HCT116 (cell line): Measurements from ENCODE around the gene TUBB1. TPM values are rescaled to one million over a fixed set of nuclear protein-coding genes. Genes with fewer than 3 reads are reported as not detected.

Experiments
- ATAC-seq: fragments of 200-7000 bp; cut with Tn5 transposase; 2 replicates; pipeline ENCODE4 v1.9.1; 2020; ENCODE audit warnings: mild to moderate bottlenecking, moderate library complexity
- BruUV-seq: library from RNA; stranded (reverse); fragments of 400-500 nt; replicated peaks from 2 replicates; lab custom pipeline; 2021; lab: Mats Ljungman, UMichigan
- CTCF ChIA-PET: fragments of 300-600 bp; sonication (Branson Sonifier 250); formaldehyde crosslinking; loops from one replicate; lab custom pipeline; 2021; ENCODE audit warnings: antibody characterized with exemption; lab: Charles Lee
- POLR2A ChIA-PET: fragments of 300-600, 350-600 bp; sonication (Branson Sonifier 250); formaldehyde crosslinking; loops from one replicate; lab custom pipeline; 2021; ENCODE audit warnings: antibody characterized with exemption; lab: Charles Lee
- RAD21 ChIA-PET, 2 experiments: fragments of 300-600 bp; sonication (Branson Sonifier 250); formaldehyde crosslinking; loops; one replicate each; lab custom pipeline; 2023; ENCODE audit warnings: low total read pairs in 2 of 2; ENCODE audit not compliant: uncharacterized antibody in 2 of 2, unreplicated experiment in 2 of 2, low non-redundant PET in 1 of 2; lab: Charles Lee
- DNase-seq: peaks from one replicate; pipeline ENCODE4 v3.0.0-alpha.2; 2010; ENCODE audit warnings: low read depth, low spot score
- H2AFZ ChIP-seq: fragments of 200-600 bp; shearing (Covaris generic), sonication (generic); 2 replicates; pipeline ENCODE4 v1.6.1; 2017; ENCODE audit warnings: low read depth, mixed run types, mixed read lengths, antibody characterized with exemption, low read length; ENCODE audit not compliant: poor library complexity, severe bottlenecking
- H3K27ac ChIP-seq: 2 replicates; pipeline ENCODE4 v1.5.1; 2012; ENCODE audit warnings: low read depth, low read length
- H3K27me3 ChIP-seq: fragments of 200-600 bp; sonication (generic); 2 replicates; pipeline ENCODE4 v1.6.1; 2016; ENCODE audit warnings: mixed run types, low read length, mixed read lengths; ENCODE audit not compliant: insufficient read depth
- H3K36me3 ChIP-seq, 2 experiments: fragments of 200-500 bp in 1 of 2; fragments of 200-600 bp in 1 of 2; sonication (Bioruptor generic) in 1 of 2; sonication (generic) in 1 of 2; 2 replicates each; pipeline versions ENCODE4 v1.5.1 to v1.6.1; 2014 to 2016; ENCODE audit warnings: low read length in 2 of 2, inconsistent platforms in 1 of 2, mixed read lengths in 1 of 2, mixed run types in 1 of 2; ENCODE audit not compliant: insufficient read depth in 2 of 2, control insufficient read depth in 1 of 2
- H3K4me1 ChIP-seq, 2 experiments: fragments of 200-600 bp in 1 of 2; sonication (generic) in 1 of 2; 2 replicates each; pipeline versions ENCODE4 v1.5.1 to v1.6.1; 2012 to 2017; ENCODE audit warnings: low read length in 2 of 2, inconsistent platforms in 1 of 2, mild to moderate bottlenecking in 1 of 2, mixed read lengths in 1 of 2, mixed run types in 1 of 2, moderate library complexity in 1 of 2; ENCODE audit not compliant: insufficient read depth in 2 of 2, control insufficient read depth in 1 of 2
- H3K4me2 ChIP-seq: fragments of 200-600 bp; sonication (generic); 2 replicates; pipeline ENCODE4 v1.6.1; 2017; ENCODE audit warnings: mixed run types, low read length, mixed read lengths
- H3K4me3 ChIP-seq, 2 experiments: fragments of 200-600 bp in 1 of 2; sonication (generic) in 1 of 2; replicated peaks in 1 of 2; 2 replicates each; pipeline ENCODE4 v1.5.1; 2011 to 2016; ENCODE audit warnings: low read length in 2 of 2, control low read depth in 1 of 2, low read depth in 1 of 2, mild to moderate bottlenecking in 1 of 2, mixed read lengths in 1 of 2, mixed run types in 1 of 2
- H3K79me2 ChIP-seq: fragments of 200-600 bp; sonication (generic); 2 replicates; pipeline ENCODE4 v1.6.1; 2017; ENCODE audit warnings: mild to moderate bottlenecking, mixed run types, low read length, moderate library complexity, mixed read lengths; ENCODE audit not compliant: insufficient read depth
- H3K9ac ChIP-seq: fragments of 200-600 bp; sonication (generic); 2 replicates; pipeline ENCODE4 v1.6.1; 2016; ENCODE audit warnings: low read length, mixed read lengths
- H3K9me2 ChIP-seq: fragments of 200-600 bp; sonication (generic), shearing (Covaris generic); 2 replicates; pipeline ENCODE4 v1.6.1; 2017; ENCODE audit warnings: mixed run types, mild to moderate bottlenecking, moderate library complexity; ENCODE audit not compliant: insufficient read depth
- H3K9me3 ChIP-seq, 2 experiments: fragments of 200-500 bp in 1 of 2; fragments of 200-600 bp in 1 of 2; sonication (Bioruptor generic) in 1 of 2; sonication (generic) in 1 of 2; 2 replicates each; pipeline ENCODE4 v1.6.1; 2014 to 2017; ENCODE audit warnings: low read length in 2 of 2, mixed read lengths in 2 of 2, inconsistent platforms in 1 of 2, low read depth in 1 of 2, mild to moderate bottlenecking in 1 of 2, mixed run types in 1 of 2, moderate library complexity in 1 of 2; ENCODE audit not compliant: control insufficient read depth in 1 of 2, insufficient read depth in 1 of 2
- H4K20me1 ChIP-seq: fragments of 200-600 bp; sonication (generic), shearing (Covaris generic); 2 replicates; pipeline ENCODE4 v1.6.1; 2017; ENCODE audit warnings: mixed run types, mild to moderate bottlenecking, moderate library complexity; ENCODE audit not compliant: insufficient read depth
- EGR1 ChIP-seq: IDR thresholded peaks from 2 replicates; pipeline ENCODE4 v1.6.1; 2012; ENCODE audit warnings: low read depth
- EZH2 ChIP-seq: fragments of 200-600 bp; sonication (generic); IDR thresholded peaks from 2 replicates; pipeline ENCODE4 v1.6.1; 2017; ENCODE audit warnings: antibody characterized with exemption, mixed run types
- EZH2phosphoT487 ChIP-seq: fragments of 200-600 bp; IDR thresholded peaks from 2 replicates; pipeline ENCODE4 v1.6.1; 2018; ENCODE audit warnings: antibody characterized with exemption, borderline replicate concordance
- FOSL1 ChIP-seq: IDR thresholded peaks from 2 replicates; pipeline ENCODE4 v1.6.1; 2012; ENCODE audit warnings: low read depth
- POLR2AphosphoS5 ChIP-seq: IDR thresholded peaks from 2 replicates; pipeline ENCODE4 v1.6.1; 2011; ENCODE audit warnings: mild to moderate bottlenecking, low read depth, low read length, moderate library complexity
- RAD21 ChIP-seq: IDR thresholded peaks from 2 replicates; pipeline ENCODE4 v1.6.1; 2012; ENCODE audit warnings: low read depth, mild to moderate bottlenecking
- SRF ChIP-seq: IDR thresholded peaks from 2 replicates; pipeline ENCODE4 v1.6.1; 2012; ENCODE audit warnings: low read depth
- intact Hi-C: fragments of 100-400 bp; cut with micrococcal nuclease; formaldehyde crosslinking; loops from 2 replicates; pipeline ENCODE4 v1.10.0; 2022
- total RNA-seq: library from RNA; stranded (reverse); gene quantifications from one replicate; pipeline ENCODE4 v1.2.1, GENCODE V29; 2021; ENCODE audit not compliant: unreplicated experiment
- TF ChIP-seq, protein P1 (sequence below), 3 experiments: fragments of 200-600 bp in 1 of 3; sonication (generic) in 1 of 3; IDR thresholded peaks in 2 of 3; conservative IDR thresholded peaks in 1 of 3; 2 replicates each; pipeline ENCODE4 v1.5.1; 2012 to 2017; ENCODE audit warnings: low read depth in 2 of 3, low read length in 2 of 3, antibody characterized with exemption in 1 of 3, borderline replicate concordance in 1 of 3, control low read depth in 1 of 3, mild to moderate bottlenecking in 1 of 3, mixed read lengths in 1 of 3, mixed run types in 1 of 3, moderate library complexity in 1 of 3; ENCODE audit not compliant: insufficient read depth in 1 of 3
- TF ChIP-seq, protein P2 (sequence below): IDR thresholded peaks from 2 replicates; pipeline ENCODE4 v1.6.1; 2012; ENCODE audit warnings: low read depth

Gene TUBB1
- total RNA-seq, 1 experiment from 2014 or later: not detected

DNA sequence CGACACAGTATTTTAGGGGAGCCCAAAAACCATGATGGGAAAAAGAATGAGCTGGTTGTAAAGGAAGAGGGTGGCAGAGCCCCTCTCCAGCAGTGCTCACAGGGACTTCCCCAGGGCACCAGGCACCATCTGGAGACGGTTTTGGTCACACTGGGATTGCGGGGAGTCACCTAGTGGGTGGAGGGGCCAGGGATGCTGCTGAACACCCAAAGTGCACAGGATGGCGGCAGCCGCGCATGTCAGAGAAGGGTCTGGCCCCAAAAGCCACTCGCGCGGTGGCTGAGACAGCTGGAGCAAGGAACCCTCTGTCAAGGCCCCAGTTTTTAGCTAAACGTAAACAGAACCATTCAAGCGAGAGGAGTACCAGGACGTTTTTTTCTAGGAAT, 23.0 kb upstream of the TUBB1 start:
- ATAC-seq (no peak), DNase-seq (no peak)
- TF ChIP-seq POLR2AphosphoS5: no peak
- TF ChIP-seq, protein P1, sequence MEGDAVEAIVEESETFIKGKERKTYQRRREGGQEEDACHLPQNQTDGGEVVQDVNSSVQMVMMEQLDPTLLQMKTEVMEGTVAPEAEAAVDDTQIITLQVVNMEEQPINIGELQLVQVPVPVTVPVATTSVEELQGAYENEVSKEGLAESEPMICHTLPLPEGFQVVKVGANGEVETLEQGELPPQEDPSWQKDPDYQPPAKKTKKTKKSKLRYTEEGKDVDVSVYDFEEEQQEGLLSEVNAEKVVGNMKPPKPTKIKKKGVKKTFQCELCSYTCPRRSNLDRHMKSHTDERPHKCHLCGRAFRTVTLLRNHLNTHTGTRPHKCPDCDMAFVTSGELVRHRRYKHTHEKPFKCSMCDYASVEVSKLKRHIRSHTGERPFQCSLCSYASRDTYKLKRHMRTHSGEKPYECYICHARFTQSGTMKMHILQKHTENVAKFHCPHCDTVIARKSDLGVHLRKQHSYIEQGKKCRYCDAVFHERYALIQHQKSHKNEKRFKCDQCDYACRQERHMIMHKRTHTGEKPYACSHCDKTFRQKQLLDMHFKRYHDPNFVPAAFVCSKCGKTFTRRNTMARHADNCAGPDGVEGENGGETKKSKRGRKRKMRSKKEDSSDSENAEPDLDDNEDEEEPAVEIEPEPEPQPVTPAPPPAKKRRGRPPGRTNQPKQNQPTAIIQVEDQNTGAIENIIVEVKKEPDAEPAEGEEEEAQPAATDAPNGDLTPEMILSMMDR (IDR thresholded peaks at IDR 0.05 in 2 of 3, conservative IDR thresholded peaks at IDR 0.05 in 1 of 3; ENCODE audit: borderline replicate concordance in 1 of 3, insufficient read depth in 1 of 3, low read depth in 2 of 3, low read length in 2 of 3): no peak
- no peak for TF ChIP-seq EZH2
- TF ChIP-seq FOSL1: no peak
- no peak for TF ChIP-seq EGR1
- TF ChIP-seq, protein P2, sequence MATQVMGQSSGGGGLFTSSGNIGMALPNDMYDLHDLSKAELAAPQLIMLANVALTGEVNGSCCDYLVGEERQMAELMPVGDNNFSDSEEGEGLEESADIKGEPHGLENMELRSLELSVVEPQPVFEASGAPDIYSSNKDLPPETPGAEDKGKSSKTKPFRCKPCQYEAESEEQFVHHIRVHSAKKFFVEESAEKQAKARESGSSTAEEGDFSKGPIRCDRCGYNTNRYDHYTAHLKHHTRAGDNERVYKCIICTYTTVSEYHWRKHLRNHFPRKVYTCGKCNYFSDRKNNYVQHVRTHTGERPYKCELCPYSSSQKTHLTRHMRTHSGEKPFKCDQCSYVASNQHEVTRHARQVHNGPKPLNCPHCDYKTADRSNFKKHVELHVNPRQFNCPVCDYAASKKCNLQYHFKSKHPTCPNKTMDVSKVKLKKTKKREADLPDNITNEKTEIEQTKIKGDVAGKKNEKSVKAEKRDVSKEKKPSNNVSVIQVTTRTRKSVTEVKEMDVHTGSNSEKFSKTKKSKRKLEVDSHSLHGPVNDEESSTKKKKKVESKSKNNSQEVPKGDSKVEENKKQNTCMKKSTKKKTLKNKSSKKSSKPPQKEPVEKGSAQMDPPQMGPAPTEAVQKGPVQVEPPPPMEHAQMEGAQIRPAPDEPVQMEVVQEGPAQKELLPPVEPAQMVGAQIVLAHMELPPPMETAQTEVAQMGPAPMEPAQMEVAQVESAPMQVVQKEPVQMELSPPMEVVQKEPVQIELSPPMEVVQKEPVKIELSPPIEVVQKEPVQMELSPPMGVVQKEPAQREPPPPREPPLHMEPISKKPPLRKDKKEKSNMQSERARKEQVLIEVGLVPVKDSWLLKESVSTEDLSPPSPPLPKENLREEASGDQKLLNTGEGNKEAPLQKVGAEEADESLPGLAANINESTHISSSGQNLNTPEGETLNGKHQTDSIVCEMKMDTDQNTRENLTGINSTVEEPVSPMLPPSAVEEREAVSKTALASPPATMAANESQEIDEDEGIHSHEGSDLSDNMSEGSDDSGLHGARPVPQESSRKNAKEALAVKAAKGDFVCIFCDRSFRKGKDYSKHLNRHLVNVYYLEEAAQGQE: no peak
- TF ChIP-seq EZH2phosphoT487: no peak
- TF ChIP-seq SRF: no peak
- TF ChIP-seq RAD21: no peak
- Histone ChIP-seq H3K27me3 (no peaks in the 10 kb centered on the region), H3K27ac (no peak overlapping the region), H3K9me3 (no peaks in the 10 kb centered on the region), H3K36me3 (peaks cover 54 to 62% of the 10 kb centered on the region in 2 experiments), H4K20me1 (no peaks in the 10 kb centered on the region), H3K4me3 (no peak overlapping the region), H3K9ac (no peak overlapping the region), H3K9me2 (no peaks in the 10 kb centered on the region), H3K79me2 (peaks cover 5% of the 10 kb centered on the region; the same call in 1 of the 2 replicates), H3K4me2 (no peak overlapping the region), H2AFZ (no peak overlapping the region), H3K4me1 (no peaks in the 10 kb centered on the region)
- no TSS peak for BruUV-seq
- ChIA-PET CTCF (no interaction called here), RAD21 (no interaction called here), POLR2A (no interaction called here)
- intact Hi-C loops: no loop called here
